GM19328 (cell line): ENCODE results near the gene CHD5.

Source experiments
- ATAC-seq: cut with Tn5 transposase; IDR thresholded peaks from one replicate; pipeline ENCODE4 v1.9.1; 2021; ENCODE audit warnings: mild to moderate bottlenecking, moderate library complexity; ENCODE audit not compliant: unreplicated experiment

CHD5 gene

DNA sequence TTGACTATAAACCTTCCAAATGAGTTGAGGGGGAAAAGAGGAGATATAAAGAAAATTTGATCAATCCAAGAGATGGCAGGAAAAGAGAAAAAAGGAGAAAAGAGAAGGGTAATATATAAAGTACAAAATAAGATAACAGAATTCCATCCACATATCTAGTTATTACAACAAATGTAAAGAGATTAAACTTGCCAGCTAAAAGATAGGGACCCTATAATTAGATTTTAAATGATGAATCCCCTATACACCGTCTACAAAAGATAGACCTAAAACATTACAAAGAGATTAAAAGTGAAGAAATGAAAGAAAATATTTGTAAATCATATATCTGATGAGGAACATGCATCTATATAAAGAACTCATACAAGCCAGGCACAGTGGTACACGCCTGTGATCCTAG lies 63.1 kb downstream of the CHD5 start:
- ATAC-seq: no peak

DNA sequence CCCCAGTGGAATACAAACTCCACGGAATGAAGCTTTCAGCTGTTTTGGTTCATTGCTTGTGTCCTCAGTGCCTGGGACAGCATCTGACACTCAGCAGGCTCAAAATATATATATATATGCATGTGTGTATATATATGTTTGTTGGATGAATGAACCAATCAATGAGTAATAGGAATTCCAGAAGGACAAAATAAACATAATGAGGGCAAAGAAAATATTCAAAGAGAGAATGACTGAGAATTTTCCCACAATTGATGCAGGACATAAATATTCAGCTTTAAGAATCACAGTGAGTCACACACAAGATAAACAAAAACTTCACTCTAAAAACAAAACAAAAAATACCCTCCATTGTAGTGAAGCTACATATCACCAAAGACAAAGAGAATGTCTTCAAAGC lies 64.0 kb downstream of the CHD5 start:
- ATAC-seq: no peak

GRCh38 chr1:6113745-6114144 lies 66.4 kb downstream of the CHD5 start:
- no peak for ATAC-seq

DNA sequence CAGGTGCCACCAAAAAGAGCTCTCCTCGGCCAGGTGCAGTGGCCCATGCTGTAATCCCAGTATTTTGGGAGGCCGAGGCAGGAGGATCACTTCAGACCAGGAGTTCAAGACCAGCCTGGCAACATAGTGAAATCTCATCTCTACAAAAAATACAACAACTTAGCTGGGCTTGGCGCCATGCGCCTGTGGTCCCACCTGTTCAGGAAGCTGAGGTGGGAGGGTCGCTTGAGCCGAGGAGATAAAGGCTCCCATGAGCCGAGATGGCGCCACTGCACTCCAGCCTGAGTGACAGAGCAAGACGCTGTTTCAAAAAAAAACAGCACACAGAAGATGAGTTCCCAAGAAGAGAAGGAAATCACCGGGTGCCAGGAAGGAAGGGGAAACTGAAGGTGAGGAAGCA lies 67.0 kb downstream of the CHD5 start:
- no peak for ATAC-seq

- no peak for ATAC-seq
These were observed 67.5 kb downstream of the CHD5 start for GRCh38 chr1:6112690-6113005.

DNA sequence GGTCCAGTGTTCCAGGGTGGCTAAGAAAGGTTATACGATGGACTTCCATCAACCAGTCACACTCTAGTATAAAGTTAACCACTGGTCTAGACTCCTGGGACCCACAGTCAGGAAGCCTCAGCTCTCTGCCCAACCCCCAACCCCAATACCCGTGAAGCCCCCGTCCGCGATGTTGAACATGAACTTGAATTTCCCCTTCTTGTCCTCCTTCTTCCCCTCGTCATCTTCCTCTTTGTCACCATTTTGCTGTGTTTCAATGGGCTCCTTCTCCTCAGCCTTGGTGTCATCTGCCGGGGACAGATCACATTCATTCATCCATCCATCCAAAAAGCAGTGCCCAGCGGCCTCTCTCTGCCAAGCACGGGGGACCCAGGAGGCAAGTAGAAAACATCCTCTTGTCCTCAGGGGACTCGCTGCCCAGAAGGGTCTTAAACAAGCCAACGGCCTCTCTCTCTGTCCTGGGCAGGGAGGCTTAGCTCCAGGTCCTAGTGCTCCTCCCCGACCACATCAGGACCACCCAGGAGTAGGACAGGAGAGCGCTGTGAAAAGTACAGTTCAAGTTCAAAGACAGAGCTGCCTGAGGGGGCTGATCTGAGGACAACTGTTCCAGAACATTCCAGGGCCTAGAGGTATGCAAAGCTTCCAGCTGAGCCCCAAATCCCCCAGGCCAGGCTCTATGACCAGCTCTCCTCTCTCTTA lies 68.0 kb downstream of the CHD5 start:
- no peak for ATAC-seq

- ATAC-seq: no peak
These were observed 68.5 kb downstream of the CHD5 start for GRCh38 chr1:6111571-6111970.

- ATAC-seq: no peak
These were observed 69.8 kb downstream of the CHD5 start for GRCh38 chr1:6110326-6110725.

DNA sequence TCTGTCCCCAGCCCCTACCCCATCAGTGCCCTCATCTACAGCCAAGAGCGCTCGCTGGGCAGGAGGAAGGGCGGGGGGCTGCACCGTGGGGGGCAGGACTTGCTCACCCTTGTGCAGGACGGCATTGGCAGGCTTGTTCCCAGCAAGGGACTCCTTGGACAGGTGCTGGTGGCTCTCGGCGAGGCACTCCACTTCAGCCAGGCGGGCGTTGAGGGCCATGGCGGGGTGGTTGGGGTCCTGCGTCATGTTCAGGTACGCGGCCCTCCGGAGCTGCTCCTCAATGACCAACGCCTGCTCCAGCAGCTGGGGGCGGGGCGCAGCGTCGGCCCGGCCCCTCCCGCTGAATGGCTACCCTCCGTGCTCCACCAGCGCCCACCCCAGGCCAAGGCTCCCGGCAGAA lies 70.4 kb downstream of the CHD5 start:
- ATAC-seq: no peak

DNA sequence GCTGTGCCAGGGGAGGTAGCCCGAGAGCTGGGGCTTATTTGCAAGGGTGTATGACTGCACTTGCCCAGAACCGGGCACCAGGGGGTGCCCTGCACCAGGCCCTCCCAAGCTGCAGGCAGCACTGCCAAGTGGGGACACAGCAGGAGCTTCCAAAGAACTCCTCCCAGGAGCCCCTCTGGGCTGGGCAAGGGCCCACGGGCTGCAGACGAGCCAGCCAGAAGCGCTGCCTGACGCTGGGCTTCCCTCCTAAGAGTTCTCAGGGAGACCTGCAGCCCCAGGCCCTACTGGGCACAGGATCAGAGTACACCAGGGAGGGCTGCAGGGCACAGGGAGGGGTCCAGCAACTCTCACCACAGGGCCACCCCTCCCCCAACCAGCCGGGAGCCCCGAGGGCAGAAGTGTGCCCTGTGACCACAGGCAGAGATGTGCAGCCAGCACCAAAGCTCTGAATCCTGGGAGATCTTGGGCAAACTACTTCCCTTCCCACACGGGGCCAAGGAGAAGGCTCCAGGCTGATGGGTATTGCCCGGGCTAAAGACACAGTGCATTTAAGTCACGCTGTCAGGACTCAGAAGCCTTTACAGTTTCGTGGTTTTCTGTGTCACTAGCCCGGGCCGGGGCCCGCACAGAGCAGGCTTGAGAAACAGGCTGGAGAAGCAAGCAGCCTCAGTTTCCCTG lies 71.0 kb downstream of the CHD5 start:
- no peak for ATAC-seq

GRCh38 chr1:6108476-6108875 lies 71.6 kb downstream of the CHD5 start:
- ATAC-seq: no peak

- no peak for ATAC-seq
These were observed 72.4 kb downstream of the CHD5 start for GRCh38 chr1:6107409-6108356.

DNA sequence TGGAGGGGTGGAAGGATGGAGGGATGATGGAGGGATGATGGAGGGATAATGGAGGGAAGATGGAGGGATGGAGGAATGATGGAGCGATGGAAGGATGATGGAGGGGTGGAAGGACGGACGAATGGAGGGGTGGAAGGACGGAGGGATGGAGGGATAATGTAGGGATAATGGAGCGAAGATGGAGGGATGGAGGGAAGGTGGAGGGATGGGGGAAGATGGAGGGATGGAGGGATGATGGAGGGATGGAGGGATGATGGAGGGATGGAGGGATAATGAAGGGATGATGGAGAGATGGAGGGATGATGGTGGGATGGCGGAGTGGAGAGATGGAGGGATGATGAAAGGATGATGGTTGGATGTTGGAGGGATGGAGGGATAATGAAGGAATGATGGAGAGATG lies 73.1 kb downstream of the CHD5 start:
- no peak for ATAC-seq

GRCh38 chr1:6106321-6106731 lies 73.8 kb downstream of the CHD5 start:
- ATAC-seq: no peak

DNA sequence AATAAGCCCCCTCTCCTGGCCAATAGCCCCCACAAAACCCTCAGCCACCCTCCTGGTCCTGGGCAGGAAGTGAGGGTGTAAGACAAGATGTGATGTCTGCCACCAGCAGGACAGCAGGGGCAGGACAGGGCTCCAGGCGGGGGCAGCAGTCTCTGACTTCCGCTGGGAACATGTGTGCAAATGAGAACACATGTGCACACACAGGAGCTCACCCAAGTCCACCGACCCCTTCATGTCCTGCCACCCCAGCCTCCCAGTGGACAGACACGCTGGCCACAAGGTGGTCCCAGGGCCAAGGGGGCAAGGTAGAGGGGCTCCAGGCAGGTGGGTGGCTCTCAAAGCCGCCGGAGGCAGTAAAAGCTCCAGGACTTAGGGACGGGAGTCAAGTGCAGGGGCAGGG lies 74.4 kb downstream of the CHD5 start:
- no peak for ATAC-seq

GRCh38 chr1:6105218-6105679 lies 74.9 kb downstream of the CHD5 start:
- no peak for ATAC-seq

GRCh38 chr1:6104631-6105030 lies 75.5 kb downstream of the CHD5 start:
- ATAC-seq: no peak

DNA sequence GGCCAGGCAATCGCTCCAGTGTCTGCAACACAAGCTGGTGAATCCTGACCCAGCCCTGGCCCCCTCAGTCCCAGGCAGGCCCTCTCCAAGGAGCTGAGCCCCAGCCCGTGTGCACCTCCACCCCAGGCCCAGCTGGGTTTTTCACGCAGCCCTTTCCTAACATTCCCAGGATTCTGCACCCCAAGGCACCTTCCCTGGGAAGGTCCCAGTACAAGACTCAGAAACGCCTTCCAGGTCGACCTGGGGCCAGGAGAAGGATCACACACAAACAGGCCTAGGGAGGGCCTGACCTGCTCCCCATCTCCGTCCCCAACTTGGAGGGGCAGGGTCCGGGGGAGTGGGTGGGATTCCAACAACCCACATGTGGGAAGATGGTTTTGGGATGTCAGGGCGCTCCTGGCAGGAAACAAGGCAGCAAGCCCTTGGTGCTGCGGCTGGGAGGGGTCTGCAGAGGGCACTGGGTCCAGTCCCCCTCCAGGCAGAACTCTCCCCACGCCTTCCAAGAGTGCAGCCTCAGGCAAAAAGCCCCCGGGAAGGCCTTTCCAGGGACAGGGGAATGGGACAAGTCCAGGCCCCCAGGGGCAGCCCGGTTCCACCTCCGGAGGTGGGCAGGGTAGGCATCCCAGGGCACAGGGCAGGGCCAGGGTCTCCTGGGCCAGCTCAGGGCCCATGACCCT lies 76.1 kb downstream of the CHD5 start:
- no peak for ATAC-seq

DNA sequence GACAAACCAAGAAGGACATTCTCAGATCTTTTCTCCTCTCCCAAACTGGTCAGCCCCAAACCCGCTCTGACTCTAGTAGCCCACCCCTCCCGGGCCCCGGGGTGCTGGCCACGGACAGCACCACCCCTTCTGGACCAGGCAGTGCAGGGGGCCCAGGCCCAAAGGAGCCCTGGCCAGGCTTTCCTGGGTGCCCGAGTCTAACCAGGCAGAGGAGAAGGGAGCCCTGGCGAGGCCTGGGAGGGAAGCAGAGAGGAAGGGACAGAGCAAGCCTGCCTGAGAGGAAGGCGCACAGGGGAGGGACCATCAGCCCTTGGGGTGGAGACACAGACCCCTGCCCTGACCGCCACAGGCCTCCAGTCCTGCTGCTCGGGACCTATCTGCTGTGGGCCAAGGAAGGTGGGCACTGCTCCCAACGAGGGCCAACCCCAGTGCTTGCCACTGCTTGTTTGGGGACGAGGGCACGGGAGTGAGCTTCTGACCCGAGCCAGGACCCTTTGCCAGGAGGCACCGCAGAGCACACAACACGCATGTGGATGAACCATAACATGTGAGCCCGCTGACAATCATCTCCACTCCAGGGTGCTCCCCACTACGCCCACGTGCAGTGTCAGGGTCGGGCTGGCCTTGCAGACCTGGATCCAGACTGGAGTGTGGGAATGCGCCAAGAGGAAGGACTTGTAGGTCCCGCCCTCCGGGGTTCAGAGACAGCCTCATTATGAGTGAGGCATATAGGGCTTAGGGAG lies 76.8 kb downstream of the CHD5 start:
- no peak for ATAC-seq

DNA sequence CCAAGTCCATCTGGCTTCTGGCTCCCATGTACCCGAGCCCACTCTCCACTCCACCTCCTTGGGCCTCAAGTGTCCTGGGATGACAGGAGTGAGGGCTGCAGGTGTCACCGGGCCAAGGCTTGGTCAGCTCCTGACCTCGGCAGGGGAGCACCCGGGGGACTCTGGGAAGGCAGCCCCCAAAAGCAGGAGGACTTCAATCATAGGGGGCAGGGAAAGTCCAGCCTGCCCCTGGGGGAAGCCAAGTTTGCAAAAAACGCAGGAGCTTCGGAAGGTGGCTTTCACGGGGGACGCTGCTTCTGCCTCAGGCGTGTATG lies 77.6 kb downstream of the CHD5 start:
- no peak for ATAC-seq
